AG09309 (cell line): ENCODE data around the gene IER5L.

Source experiments
- DNase-seq: peaks from one replicate; pipeline ENCODE4 v3.0.0-alpha.2; 2010; ENCODE audit warnings: low read depth
- H3K4me3 ChIP-seq: 2 replicates; pipeline ENCODE4 v1.5.1; 2011; ENCODE audit warnings: mild to moderate bottlenecking, low read depth, low read length, moderate library complexity; ENCODE audit not compliant: control insufficient read depth
- CTCF ChIP-seq: IDR thresholded peaks from 2 replicates; pipeline ENCODE4 v1.5.1; 2011; ENCODE audit warnings: mild to moderate bottlenecking, low read depth, low read length, inconsistent platforms; ENCODE audit not compliant: insufficient read depth, control insufficient read depth; ENCODE audit errors: missing control alignments

Gene IER5L

GRCh38 chr9:129177791-129178567, at the start of gene IER5L:
TSS of gene IER5L (minus strand) at chr9:129178261. CDS start at chr9:129178052, 209 bp downstream.
- peak; percentile 77 for DNase-seq
- no peak for TF ChIP-seq CTCF

GRCh38 chr9:129227843-129228189, 49.8 kb upstream of the IER5L start:
- no peak for TF ChIP-seq CTCF
- DNase-seq = no peak
- H3K4me3 ChIP-seq = no peak overlapping the region

More at GRCh38 chr9:129177791-129178567, at the start of gene IER5L:
- H3K4me3 ChIP-seq = peak within 1 kb of the TSS; percentile 72

GRCh38 chr9:129225815-129226214, 47.8 kb upstream of the IER5L start:
- DNase-seq = peak; percentile 66
- TF ChIP-seq CTCF = no peak
- no peak overlapping the region for H3K4me3 ChIP-seq

- DNase-seq = no peak
- no peak for TF ChIP-seq CTCF
- no peak overlapping the region for H3K4me3 ChIP-seq
Measured at GRCh38 chr9:129225490-129225778, 47.4 kb upstream of the IER5L start.

GRCh38 chr9:129224618-129225489, 46.8 kb upstream of the IER5L start:
- TF ChIP-seq CTCF = no peak
- DNase-seq = no peak

GRCh38 chr9:129223551-129224208, 45.6 kb upstream of the IER5L start:
- no peak for TF ChIP-seq CTCF
- no peak for DNase-seq
- no peak overlapping the region for H3K4me3 ChIP-seq

More at GRCh38 chr9:129224618-129225489, 46.8 kb upstream of the IER5L start:
- H3K4me3 ChIP-seq = no peak overlapping the region
